C1 segment of cervical spinal cord (tissue), 14 donors: ENCODE data around the gene SLC12A3.
"Not testable (repeated sequence)": the region's sequence is repeated elsewhere in the genome, so short reads cannot be mapped to it uniquely, and the experiment has no call there.

Experiments used
- DNase-seq, 14 donors: peaks; one replicate each; lab custom pipeline; 2025; lab: John Stamatoyannopoulos, UW

SLC12A3 gene

GRCh38 chr16:56919099-56919800 is 54.2 kb downstream of the SLC12A3 start:
- DNase-seq: no peak

- DNase-seq: no peak
These were observed 56.6 kb downstream of the SLC12A3 start for GRCh38 chr16:56921571-56921970.

- no peak for DNase-seq
These were observed 58.6 kb downstream of the SLC12A3 start for GRCh38 chr16:56923481-56924091.

- no peak for DNase-seq
These were observed 62.5 kb downstream of the SLC12A3 start for GRCh38 chr16:56927471-56927870.

GRCh38 chr16:56929639-56930038 is 64.6 kb downstream of the SLC12A3 start:
- DNase-seq: no peak

GRCh38 chr16:56930486-56931270 is 65.7 kb downstream of the SLC12A3 start:
- no peak for DNase-seq

- DNase-seq: peak in 1 of 14 donors; percentile 71
These were observed 66.4 kb downstream of the SLC12A3 start for GRCh38 chr16:56931271-56931891.

GRCh38 chr16:56931892-56932720 is 67.1 kb downstream of the SLC12A3 start, which contains the start of gene HERPUD1:
TSS of gene HERPUD1 (plus strand) at chr16:56932142. CDS start at chr16:56932245, 103 bp downstream.
- DNase-seq: peak; percentile 79 to 99 (median 97)

GRCh38 chr16:56932721-56933619 is 68.0 kb downstream of the SLC12A3 start:
- DNase-seq: peak in 12 of 14 donors; percentile 24 to 84 (median 72)

GRCh38 chr16:56933828-56934598 is 69.0 kb downstream of the SLC12A3 start:
- no peak for DNase-seq

GRCh38 chr16:56934599-56935145 is 69.7 kb downstream of the SLC12A3 start:
- not testable (repeated sequence) for DNase-seq

GRCh38 chr16:56935201-56935600 is 70.2 kb downstream of the SLC12A3 start:
- no peak for DNase-seq

- DNase-seq: no peak
These were observed 71.5 kb downstream of the SLC12A3 start for GRCh38 chr16:56936491-56936890.

- no peak for DNase-seq
These were observed 71.9 kb downstream of the SLC12A3 start for GRCh38 chr16:56936950-56937349.

- no peak for DNase-seq
These were observed 73.9 kb downstream of the SLC12A3 start for GRCh38 chr16:56938664-56939513.

GRCh38 chr16:56939801-56940200 is 74.8 kb downstream of the SLC12A3 start:
- no peak for DNase-seq

- DNase-seq: no peak
These were observed 76.1 kb downstream of the SLC12A3 start for GRCh38 chr16:56941092-56941491.

- DNase-seq: no peak
These were observed 76.9 kb downstream of the SLC12A3 start for GRCh38 chr16:56941856-56942331.
